Femur (tissue), 1 donor: ENCODE measurements around the gene SRPX2.

Experiments
- DNase-seq: peaks from one replicate; pipeline ENCODE4 v3.0.0-alpha.2; 2017

SRPX2 gene, protein sequence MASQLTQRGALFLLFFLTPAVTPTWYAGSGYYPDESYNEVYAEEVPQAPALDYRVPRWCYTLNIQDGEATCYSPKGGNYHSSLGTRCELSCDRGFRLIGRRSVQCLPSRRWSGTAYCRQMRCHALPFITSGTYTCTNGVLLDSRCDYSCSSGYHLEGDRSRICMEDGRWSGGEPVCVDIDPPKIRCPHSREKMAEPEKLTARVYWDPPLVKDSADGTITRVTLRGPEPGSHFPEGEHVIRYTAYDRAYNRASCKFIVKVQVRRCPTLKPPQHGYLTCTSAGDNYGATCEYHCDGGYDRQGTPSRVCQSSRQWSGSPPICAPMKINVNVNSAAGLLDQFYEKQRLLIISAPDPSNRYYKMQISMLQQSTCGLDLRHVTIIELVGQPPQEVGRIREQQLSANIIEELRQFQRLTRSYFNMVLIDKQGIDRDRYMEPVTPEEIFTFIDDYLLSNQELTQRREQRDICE

DNA sequence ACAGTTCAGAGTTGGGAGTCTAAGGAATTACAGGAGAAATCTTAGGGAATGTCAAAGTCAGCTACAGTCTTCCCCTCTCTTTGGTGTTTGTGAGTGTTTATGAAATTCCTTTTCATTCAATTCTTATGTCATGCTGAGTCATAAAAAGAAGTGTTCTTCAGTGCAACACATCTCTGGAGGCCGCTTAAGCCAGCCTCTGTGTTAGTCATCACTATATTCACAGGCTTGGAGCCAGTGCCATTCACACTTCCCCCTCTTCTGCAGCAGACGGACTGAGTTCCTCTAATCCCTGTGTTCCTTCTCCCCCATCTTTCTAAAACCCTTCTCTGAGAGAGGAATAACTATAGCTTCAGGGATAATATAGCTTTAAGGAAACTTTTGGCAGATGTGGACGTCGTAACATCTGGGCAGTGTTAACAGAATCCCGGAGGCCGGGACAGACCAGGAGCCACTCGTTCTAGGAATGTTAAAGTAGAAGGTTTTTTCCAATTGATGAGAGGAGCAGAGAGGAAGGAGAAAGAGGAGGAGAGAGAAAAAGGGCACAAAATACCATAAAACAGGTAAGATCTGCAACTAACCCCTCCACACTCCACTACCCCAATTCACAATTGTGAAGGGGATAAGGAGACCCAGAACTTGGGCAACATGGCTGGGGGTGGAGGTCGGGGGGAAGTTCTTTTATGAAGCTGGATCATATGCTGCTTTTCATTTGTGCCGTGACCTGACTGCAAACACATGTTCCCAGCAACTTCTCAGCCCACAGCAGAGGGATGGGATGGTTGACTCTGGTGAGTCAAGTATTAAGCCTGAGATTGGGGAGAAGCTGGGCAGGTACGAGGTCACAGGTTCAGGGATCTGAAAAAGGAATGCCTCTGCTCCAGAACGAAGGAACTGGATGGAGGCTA is at the start of gene SRPX2:
Gene SRPX2 (plus strand): TSS at position 244 of the 905 bp plus-strand sequence. CDS start 2,124 bp downstream, outside the sequence.
- peak; percentile 68 for DNase-seq

DNA sequence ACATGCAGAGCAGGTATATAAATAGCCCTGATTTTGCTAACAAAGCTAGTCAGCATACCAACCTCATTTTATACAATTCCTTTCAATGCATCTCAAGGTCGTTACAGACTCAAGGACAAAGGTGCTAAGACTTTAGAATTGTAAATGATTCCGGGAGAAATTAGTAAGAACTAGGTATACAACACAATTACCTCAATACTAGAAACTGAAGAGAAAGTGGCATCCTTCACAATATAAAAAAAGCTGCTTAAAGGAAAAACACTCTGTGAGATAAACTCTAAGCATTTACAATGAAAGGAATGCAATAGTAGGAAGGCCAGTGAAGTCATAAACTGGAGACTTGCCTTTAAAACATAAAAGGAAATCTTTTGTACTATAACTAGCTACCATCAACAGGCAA is 47.4 kb upstream of the SRPX2 start:
- no peak for DNase-seq

DNA sequence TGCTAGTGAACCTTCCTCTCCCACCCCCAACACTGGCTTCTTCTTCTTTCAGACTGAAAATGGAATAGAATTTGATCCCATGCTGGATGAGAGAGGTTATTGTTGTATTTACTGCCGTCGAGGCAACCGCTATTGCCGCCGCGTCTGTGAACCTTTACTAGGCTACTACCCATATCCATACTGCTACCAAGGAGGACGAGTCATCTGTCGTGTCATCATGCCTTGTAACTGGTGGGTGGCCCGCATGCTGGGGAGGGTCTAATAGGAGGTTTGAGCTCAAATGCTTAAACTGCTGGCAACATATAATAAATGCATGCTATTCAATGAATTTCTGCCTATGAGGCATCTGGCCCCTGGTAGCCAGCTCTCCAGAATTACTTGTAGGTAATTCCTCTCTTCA is 44.5 kb upstream of the SRPX2 start:
- no peak for DNase-seq

DNA sequence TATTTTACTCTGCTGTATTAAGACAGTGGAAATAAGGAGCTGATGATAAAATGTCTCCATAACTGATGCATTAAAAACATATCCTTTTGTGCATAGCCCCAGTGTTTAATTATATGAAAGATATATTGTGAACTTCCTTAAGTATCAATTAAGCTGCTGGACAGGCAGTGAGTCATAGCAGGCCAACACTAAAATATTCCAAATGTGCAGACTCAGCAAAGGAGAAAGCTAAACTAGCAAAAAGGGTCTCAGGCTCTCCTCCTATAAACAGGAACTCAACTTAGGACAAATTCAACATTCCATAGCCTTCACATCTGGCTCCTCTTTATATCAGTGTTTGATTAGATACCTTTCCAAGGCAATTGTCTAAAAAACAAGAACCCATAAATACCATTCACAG is 43.7 kb upstream of the SRPX2 start:
- no peak for DNase-seq

DNA sequence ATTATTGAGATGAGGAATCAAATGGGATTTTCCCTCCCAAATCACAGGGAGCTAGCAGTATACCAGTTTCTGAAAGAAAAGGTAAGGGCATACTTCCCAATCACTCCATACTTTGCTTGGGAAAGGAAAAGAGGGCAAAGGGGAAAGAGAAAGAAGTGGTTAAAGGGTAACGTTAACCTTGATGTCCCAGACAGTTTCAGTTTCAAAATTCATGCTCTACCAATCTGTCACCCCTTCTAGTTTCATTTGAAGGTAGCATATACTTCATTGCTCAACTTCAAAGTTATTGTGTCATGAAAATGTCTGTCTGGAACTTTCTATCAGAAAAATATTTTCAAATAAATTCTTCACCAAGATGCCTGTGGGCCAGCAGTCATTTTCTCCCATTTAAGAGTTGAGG is 43.2 kb upstream of the SRPX2 start:
- no peak for DNase-seq

DNA sequence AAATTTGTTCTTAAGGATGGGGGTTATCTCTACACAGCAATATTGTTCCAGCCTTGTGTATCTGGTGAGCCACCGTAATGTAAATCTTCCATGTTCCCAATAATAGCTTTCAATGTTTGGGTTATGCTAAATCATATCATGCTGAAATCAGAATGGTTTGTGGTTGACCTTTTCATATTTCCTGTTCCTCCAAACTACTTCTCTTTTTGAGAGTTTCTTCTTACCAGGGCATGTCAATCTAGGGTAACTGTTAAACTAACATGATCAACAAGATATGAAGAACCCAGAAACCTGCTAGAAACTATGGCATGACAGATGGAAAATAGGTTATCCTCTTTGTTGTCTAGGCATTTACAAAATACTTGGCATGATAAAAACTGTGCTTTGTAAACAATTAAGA is 37.2 kb upstream of the SRPX2 start:
- no peak for DNase-seq

DNA sequence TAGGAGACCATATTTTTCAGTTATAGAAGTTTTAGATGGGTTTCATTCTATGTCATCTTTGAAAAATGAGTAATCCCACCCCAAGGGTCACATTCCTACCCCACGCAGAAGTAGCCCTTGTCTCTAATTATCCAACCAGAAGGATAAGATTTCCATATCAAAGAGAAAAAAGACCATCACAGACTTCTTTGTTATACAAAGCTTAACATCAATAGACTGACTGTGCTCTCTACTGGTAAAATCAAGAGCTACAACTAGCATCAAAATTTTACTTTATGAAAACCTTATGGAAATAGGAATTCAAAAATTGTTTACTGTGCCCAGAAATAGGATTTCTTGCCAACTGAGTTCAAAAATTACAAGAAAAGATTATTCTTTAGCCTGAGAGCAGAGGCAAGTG is 34.4 kb upstream of the SRPX2 start:
- DNase-seq = no peak

DNA sequence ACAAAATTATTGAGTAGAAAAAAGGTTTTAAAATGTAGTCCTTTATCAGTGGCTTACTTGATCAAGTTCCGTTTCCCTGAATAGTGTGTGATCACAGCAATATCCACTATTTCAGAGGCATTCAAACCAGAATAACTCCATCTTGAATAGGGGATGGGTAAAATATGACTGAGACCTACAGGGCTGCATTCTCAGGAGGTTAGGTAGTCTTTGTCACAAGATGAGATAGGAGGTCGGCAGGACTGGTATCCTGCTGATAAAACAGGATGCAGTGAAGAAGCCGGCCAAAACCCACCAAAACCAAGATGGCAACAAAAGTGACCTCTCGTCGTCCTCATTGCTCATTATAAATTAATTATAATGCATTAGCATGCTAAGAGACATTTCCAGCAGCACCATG is 32.0 kb upstream of the SRPX2 start:
- DNase-seq = no peak

DNA sequence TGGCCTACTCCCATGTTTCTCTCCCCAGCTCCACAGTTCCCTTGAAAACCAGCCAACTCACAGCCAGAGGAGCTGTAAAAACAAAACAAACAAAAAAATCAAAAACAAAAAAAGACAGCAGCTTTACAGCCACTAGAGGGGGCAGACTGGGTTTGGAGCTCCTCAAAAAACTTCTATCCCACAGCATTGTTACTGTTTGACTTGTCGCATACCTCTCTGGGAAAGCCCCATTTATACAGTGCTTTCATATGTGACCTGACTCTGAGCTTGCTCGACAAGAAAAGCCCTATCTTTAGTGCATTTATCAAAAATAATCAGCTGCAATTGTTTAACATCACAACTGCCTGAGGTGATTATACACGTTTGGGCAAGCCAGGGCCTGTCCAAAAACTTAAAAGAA is 29.0 kb upstream of the SRPX2 start:
- peak; percentile 33 for DNase-seq

DNA sequence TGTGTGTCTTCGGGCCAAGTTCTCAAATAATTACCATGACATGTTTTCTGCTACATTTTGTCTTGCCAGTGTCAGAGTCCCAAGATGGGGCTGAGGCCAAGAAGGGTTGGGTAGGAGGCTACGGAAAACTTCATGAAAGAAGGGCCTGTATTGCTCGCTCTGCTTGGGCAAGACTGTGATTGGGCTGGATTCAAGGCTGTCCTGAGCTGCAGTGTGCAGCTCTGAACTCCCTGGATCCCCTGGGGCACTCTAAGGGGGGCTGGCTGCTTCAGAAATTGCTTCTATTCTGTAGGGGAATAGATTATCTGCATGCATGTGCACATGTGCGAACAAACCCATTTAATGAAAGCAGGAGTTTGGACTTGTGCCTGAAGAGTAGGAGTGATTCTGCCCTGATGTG is 21.0 kb upstream of the SRPX2 start:
- DNase-seq = peak; percentile 31

DNA sequence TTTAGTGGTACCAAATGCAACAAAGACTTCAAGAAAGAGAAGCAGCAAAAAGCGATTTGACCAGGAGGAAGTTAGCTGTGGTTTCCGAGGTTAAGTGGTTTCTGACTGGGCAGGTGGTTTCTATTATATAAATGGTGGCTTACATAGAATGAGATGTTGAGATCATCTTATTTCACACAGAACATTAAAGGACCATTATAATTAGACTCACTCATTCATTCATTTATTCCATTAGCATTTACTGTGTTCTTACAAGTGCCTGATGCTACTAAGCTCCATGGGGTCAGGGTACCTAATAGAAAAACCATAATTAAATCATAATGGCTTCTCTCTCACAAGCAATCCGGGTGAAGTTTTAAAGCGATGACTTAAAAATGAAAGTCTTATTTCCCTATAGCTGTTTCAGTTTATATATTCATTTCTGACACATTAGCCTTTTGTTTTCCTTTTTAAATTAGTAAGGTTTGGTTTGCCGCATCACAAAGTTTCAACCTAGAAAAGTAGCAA is 18.0 kb upstream of the SRPX2 start:
- DNase-seq = no peak

DNA sequence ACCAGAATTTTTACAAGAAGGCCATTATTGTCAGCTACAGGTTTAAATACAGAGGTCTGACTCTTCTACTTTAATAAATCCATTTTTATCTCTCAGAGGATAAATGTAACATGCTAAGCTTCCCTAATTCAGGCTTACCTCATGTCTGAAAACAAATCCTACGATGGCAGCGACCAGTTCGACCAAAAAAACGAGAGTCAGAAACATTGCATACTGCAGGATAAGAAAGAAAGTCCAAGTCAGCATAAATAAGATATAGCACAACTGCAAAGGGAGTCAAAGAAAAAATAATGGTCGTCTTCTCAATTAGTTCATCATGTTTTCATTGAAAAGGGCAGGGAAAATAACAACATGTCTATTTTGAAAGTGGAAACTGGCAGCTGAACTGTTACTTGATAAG is 9.0 kb upstream of the SRPX2 start:
- DNase-seq = no peak

DNA sequence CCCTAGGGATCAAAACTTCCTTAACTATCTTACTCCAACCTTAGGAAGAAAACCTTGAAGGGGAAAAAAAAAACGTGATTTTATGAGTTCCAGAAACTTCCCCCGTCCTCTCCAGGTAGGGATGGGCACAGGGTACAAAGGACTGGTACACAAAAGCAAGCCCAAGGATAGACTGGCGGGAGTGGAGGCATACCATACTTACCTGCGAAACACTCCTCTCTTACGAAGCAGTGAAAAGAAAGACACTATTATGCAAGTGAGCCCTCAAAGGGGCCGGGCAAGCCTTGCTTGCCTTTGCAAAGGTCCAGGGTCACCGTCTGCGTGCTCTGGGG is 8.0 kb upstream of the SRPX2 start:
- DNase-seq = no peak

DNA sequence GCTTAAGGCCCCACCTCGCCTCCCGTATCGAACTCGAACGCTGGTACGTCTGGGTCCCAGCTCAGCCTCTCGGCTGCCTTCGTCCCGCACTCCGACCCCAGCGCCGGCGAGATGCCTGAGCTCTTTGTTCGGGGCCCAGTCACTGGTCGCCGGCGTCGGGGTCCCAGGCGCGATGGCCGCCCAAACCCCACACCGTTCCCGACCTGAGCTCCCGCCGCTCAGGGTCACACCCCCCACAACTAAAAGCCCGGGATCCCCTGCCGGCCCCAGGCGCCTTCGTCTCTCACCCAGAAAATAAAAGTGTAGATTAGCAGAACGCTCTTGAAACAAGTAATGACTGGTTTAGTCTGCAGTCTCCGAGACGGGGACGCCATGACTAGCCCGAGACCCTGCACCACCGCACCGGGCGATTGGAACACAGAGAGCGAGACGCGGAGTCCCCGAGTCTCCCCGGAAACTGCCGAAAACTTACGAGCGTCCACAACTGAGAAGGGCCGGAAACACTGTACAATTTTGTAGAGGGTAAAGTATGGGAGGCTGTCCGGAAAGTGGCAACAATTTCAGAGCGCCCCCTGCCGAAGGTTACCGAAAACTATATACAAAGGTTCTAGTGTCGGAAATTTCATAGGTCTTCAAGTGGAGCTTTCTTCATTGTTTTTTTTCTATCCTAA is 7.5 kb upstream of the SRPX2 start, which contains the start of gene TSPAN6:
Gene TSPAN6 (minus strand): TSS at position 486 of the 671 bp plus-strand sequence. CDS start 112 bp downstream, at position 374.
- peak; percentile 91 for DNase-seq

DNA sequence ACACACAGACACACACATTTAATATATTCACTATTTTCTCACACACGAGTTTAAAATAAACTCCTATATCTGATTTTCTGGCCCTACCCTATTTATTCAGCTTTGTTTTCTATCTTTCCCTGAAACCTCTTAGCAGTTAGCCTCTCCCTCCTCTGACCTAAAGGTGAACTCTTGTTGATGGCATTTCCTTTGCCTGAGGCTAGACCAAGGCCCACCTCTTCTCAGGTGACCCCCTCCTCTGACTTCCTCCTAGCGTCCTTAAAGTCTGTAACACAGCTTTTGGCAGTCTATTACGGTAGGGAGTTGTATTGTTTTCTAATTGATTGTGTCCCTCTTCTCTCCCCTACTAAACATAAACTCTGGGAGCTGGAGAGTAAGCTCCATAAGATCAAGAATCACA is 1.7 kb upstream of the SRPX2 start:
- DNase-seq = no peak

DNA sequence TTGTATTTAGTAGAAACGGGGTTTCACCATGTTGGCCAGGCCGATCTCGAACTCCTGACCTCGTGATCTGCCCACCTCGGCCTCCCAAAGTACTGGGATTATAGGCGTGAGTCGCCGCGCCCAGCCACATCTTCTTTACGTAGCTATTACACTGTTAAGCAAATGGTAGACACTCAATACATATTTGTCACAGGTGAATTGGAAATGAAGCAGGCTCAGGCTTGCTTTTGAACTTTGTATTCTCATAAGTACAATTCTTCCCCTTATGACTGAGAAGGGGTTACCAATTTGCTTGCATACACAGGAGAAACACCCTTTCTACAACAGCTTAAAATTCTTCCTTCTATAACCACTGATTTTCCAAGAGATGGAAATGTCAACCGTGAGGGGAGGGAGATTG is 787 bp upstream of the SRPX2 start:
- DNase-seq = no peak

DNA sequence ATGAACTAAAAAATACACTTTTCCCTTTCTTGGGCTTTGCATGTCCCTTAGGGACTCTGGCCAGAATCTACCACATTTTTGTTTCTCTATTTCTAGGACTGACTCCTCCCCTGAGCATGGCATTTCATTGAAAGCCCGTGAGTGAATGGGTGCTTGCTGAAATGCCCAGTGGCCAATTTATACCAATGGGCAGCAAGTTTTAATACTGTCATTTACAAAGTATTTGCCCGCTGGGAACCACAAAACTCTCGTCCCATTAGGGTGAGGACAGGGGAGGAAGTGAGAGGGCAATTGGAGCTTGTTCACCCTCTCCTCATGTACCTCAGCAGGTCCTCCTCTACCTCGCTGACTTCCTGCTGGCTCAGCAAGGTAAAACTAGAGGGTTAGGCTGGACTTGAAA is 1.1 kb downstream of the SRPX2 start:
- no peak for DNase-seq

DNA sequence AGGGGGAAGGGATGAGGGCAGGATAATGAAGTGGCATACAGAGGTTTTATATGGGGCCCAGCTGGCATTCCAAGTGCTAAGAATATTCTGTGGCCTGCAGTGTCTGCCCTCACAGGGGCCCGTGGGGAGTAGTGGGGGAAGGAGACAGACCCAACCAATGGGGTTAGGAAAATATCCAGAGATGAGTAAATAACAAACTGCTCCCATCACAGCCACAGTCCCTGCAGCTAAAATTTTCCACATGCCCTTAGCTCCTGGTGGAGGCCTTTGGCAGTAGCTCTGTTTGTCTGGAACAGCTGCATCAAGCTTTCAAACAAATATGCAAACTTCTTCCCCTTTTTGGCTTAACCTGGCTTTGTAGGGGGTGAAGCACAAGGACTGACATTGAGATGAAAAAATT is 3.1 kb downstream of the SRPX2 start:
- peak; percentile 61 for DNase-seq

DNA sequence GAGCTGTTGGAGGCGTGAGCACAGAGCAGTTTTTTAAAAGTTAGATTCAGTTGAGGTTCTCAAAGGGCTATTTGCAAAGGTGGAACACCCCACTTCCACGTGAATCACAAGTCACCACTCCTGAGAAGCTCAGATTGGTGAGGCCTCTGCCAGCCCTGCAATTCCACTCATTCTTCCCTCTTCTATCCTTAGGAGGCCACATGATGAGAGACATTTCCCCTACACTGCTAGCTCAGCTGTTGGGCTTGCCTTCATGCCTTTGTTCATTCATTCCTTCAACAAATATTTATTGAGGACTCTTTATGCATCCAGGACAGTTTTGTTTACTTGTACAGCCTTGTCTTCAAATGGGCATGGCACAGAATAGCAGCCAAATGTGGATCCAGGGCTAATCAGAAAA is 3.7 kb downstream of the SRPX2 start:
- DNase-seq = no peak

DNA sequence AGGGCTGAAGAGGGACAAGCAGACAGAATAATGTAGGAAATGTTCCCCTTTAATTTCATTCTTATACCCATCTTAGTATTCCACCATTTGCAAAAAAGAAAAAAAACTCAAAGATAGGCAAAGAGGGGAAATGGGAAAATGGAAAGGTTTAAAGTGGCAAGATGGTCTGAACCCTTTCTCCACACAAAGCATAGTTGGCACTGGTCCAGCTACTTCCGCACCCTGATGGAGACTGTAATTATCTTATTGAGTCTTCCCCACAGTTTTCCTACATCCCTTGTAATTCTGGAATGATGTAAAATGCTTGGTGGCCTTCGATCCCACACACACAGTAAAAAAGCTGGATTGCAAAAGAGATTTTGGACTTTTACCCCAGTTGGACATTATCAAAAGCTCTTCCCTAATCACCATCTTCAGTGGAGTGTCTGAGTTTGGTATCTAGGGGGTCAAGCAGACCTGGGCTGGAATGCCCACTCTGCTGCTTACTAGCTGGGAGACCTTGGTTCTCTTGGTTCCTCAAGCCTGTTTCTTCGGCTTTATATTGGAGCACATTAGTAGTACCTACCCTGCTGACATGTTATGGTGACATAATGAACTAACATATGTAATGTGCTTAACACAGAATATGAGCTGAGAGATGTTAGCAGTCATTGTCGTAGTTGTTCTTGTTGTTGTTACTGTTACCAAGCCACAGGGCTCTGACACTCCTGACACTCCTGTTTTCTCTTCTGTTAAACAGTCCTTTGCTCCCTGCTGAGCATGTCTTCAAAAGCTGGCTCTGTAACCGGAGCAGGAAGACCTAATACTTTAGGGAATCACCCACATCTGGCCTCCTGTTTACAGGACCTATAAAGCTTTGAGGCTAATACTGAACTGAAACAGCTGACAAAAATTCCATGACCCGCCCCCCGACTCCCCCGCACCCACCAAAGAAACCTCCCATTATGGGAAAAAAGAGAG is 4.7 kb downstream of the SRPX2 start:
- peak; percentile 71 for DNase-seq

DNA sequence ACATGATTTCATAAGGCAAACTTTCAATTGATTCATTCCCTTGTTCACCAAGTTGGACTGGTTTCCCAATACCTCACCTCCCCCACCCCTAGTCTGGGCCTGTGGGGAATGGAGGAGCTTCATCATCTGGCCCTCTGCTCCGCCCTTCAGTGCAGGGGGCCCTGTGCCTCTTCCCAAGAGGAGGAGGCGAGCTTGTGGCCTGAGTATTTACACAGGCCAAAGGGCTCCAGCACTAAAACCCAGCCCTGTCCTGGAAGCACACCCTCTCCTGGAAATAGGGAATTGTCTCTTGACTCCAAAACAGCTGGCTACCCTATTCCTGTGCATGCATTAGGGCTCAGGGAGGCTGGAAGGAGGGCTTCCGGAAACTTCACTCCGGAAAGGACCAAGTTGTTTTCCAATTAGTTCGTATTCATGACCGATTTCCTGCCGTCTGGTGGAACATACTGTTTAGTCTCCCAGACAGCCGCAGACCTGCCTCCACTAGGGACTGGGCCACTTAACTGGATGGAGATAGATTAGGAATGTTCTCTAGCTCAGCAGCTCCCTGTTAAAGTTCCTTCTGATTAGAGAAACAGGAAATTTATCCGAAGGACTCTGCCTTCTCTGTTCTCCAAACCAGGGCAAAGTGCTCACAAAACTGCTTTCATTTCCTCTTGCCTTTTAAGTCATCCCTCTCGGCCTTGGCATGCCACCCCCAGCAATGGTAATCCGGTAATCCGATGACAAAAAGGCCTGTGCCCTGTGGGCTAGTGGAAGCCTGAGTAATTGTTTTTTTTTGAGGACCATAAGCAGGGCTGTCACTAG is 5.8 kb downstream of the SRPX2 start:
- DNase-seq = peak; percentile 79
